CD4-positive, alpha-beta T cell treated with Interferon gamma for 1 hour (primary cell): ENCODE results near the gene SDK1.

Source experiments
- DNase-seq: peaks from one replicate; pipeline ENCODE4 v3.0.0-alpha.2; 2020

The SDK1 gene

DNA sequence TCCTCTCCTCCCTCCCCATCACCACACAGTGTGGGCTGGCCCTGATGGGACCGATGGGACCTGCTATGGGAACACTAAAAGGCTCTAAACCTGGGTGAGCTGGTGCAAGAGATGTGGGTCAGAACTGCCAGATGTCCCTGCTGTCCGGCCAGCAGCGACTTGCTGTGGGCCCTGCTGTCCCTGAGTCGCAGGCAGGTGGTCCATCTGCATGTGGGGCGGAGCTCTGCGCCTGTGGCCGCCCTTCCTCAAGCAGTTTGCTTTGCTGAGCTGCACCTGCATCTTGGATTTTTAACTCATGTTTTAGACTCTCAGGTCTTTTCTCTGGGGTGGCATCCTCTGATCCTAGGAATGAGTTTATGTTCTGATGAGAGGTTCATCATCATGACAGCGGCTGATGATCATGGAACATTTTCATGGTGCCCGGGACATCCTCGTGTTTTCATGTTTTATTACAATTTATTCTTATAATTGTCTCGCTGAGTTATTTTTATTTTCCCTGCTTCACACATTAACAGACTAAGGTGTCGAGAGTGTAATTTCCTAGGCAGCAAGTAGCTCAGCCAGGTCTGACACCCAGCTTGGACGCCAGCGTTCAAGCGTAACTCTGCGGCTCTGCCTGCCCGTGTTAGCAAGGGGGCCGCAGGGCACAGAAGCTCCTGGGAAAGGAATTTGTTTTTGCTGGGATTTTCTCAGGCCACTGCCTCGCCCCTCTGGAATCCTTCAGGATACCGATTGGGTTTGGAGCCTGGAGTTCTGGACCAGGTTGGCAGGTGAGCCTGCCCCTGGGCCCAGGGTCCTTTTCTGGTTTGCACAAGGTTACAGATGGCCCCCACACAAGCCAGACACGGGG, 765.8 kb downstream of the SDK1 start:
- no peak for DNase-seq

DNA sequence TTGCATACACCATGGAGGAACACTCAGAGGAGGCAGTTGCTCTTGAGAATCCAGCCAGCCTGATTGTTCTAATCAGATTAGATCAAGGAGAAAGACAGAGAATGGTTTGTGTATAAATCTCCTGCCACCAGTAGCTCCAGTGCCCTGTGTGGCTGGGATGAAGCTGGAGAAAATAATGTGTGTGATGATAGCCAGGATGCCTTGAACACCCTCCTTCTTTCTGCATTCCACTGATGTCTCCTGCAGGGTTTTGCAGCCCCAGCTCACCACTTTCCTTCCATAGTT, 766.4 kb downstream of the SDK1 start:
- no peak for DNase-seq

DNA sequence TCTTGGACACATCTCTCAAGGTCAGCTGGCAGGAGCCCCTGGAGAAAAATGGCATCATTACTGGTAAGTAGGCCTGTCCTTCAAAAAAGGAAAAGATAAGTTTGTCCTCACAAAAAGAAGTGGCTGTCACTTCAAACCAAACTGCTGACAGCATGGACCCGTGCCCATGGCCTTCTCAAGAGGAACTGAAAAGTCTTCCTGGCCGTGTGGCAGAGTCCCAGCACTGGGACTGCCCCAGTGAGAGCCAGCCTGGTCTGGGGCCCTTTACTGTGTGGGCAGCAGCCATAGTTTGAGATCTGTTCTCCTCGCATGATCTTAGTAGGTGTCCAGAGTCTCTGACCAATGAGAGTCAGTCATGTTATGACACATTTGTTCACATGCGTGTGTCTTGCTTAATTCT, 766.8 kb downstream of the SDK1 start:
- DNase-seq, result no peak

DNA sequence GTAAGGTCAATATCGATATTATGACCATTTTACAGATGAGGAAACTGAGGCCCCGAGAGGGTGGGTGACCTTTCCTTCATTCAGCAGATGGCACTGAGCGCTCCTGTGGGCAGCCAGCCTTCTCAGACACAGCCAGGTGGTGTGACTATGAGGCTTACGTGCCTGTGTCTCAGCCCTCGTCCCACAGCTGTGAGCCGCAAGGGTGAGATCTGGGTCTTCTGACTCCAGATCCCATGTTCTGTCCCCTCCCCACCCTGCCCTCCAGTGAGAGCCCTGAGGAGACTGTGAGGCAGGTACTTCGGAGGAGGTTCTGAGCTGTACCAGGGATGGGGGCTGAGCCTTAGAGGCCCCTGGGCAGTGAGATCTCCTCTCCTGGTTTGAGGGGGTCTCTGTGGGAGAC, 767.2 kb downstream of the SDK1 start:
- DNase-seq, result no peak

DNA sequence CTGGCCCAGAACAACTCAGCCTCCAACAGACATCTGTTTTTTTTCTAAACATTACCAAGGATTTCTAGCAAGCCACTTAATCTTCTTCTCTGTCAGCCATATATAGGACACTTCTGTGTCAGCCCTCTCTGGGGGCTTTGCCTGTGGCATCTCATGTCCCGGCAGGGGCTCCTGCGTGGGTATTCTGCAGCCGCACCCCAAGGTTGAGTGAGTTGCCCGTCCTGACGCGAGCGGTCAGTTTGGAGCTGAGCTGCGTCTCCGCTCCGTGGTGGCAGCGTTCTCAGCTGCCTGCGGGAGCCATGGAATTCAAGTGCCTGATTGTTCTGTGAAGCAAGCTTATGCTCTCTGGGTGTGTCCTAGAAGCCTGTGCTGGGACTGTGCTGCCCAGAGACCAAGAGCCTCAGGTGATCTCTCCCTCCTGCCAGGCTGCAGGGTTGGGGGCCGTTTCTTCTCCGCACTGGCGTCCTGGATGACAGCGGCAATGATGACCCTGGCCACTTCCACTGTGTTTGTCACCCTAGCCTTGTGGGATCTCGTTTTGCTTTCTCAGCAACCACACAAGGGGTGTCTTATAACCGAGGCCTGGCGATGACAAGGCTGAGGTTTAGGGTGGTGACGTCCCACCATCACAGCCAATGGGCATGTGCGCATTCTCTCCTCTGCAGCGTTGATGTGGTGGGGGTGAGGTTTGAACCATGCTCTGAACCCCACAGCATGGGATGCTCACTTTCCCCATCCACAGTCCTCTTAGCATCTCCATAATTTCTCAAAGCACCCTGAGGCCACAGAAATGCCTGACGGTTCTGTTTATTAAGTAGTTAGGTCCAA, 768.4 kb downstream of the SDK1 start:
- no peak for DNase-seq

DNA sequence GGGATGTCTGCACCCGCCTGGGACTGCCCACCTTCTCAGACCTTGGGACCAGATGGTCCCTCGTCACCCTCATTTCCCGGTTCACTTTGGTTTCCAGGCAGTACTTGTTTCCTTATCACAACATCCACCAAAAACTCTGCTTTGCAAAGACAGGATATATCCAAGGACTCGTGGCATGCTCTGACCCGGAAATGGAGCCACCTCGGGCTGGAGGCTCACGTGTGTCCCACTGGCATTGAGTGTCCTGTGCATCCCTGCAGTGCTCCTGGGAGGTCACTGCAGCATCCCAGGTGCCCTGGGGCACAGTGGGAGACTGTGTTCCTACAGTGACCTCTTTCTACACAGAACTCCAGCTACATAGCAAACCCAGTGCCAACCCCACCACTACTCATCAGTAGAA, 769.2 kb downstream of the SDK1 start:
- DNase-seq, result no peak

DNA sequence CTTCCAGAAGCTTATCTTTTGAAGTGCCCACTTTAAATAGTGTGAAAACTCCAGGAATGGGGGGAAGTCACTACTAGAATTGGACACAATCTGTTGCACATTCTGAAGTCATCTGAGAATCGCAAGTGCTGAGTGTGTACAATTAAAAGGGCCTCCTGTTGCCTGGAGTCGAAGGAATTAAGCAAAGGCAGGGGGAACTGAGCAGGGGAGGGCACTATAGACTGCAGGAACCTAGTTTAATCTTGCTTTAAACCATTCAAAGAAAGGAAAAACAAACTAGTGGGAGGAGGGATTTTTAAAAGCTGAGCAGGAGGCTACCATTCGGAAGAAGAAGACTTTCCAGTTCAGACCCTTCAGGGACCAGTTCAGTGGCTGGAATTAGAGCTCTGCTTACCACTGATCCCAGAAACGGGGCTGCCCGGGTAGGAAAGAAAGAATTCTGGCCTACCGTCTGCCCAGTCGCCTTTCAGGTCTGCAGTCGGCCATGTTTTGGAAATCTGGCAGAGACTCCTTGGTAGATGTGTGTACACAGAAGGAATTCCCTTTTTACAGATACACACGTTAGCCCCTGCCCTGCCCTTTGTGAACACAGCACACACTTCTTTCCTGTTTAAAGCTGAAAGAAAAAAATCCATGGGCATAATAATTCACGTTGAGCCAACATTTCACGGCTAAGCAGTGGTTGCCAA, 770.5 kb downstream of the SDK1 start:
- DNase-seq, result no peak

DNA sequence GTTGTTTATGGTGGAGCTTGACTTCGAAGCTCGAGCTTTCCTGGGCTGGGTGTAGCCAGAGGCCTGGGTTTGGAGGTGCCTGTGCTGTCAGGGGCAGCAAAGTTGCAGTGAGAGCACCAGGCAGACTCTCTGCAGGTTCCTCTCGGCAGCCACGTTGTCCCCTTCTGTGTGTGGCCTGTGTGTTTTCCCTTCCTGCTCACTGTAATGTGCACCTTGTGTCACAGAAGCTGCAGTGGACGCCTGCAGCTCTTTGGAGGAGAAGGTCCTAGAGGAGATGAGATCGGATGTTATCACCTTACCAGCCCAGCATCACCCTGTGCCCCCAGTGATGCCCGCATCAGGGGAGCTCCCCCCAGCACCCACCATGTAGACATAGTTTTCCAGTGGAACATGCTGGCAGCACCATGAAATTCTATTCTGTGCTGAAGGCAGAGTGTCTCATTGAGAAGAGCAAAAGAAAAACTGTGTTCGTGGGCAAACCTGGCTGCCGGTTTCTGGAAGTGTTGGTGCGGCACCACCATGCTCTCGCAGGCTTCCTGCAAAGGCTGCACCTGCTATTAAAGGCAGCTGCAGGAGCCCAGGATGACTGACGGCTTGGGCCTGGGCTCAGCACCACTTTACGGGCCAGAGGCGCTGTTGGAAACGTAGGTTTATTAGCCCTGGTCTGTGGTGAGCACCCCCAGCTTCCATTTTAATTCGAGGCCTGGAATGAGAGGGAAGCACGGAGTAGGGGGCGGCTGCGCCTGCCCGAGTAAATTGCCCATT, 771.3 kb downstream of the SDK1 start:
- no peak for DNase-seq

DNA sequence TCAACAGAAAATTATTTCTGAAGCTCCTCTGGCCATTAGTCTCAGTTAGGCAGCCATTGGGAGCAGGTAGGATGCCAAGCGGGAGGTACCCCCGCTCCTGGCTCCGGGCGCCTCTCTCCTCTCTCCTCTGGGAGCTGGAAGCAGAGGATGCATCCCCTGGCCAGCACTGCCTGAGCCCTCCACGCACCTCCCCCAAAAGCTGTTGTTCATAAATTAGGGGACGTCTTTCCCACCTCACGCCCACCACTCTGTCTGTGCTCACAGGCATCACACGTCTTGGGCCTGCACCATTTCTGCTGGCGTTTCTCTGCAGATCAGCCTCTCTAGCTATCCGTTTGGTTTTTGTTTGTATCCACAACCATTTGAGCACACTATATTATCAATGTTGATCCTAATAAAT, 772.0 kb downstream of the SDK1 start:
- no peak for DNase-seq

DNA sequence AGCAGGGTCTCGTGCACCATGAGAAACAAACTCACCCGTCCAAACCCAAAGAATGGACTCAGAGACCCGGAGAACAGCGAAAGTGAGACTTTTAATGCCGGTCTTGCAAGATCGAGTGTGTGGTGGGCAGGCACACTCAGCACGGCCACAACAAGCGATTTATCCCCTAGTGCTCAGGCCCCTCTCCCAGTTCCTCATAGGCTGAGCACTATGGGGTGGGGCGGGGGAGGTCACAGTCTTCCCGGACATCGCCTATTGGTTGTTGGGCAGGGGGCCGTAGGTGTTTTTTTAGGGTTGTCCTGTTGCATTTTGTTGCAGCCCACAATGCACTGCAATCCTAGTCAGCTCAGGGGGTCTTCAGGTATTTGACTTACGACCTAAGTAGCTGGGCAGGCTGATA, 772.7 kb downstream of the SDK1 start:
- no peak for DNase-seq

DNA sequence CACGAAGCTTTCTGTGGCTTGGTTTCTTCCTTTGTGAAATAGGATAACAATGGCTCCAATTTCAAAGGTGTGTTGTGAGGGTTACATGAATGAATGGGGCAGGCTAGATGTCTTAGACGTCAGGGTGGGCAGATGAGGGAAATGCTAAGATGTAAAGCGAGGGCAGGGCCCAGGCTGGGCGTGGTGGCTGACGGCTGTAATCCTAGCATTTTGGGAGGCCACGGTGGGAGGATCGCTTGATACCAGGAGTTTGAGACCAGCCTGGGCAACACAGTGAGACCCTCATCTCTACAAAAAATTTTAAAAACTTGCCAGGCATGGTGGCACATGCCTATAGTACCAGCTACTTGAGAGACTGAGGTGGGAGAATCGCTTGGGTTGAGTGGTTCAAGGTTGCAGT, 773.4 kb downstream of the SDK1 start:
- DNase-seq, result no peak

DNA sequence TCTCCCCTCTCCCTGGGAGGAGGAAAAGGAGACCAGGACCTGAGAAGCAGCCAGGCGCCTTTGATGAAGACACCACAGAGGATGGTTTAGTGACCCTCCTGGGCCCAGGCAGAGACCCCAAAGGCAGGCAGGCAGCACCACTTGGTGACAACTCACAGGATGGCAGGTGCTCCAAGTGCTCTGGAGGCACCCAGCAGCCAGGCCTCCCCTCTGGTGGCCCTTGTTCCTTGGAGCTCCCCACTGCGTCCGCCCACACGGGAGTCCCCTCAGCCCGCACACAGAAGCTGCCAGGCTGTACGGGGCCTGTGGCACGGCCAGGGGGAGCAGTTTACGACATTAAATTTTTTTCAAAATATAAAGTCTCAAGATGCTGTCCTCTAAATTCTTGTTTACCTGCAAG, 773.9 kb downstream of the SDK1 start:
- no peak for DNase-seq

DNA sequence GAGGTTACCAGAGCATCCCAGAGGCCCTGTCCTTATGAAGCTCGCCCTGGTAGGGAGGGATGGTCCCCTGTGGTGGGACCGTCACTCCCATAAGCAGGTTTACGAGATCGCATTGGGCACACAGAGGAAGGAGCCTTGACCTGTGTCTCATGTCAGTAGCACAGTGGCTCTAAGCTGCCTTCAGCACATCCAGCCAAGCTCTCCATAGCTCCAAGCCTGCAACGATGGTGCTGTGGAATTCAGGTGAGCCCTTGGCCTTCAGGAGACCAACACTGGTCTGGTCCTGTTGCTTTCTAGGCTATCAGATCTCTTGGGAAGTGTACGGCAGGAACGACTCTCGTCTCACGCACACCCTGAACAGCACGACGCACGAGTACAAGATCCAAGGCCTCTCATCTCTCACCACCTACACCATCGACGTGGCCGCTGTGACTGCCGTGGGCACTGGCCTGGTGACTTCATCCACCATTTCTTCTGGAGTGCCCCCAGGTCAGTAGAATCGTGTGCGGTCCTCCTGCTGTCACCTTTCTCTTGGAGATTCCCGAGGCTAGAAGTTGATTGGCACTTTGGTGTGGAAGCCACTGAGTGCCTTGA, 775.7 kb downstream of the SDK1 start:
- no peak for DNase-seq

DNA sequence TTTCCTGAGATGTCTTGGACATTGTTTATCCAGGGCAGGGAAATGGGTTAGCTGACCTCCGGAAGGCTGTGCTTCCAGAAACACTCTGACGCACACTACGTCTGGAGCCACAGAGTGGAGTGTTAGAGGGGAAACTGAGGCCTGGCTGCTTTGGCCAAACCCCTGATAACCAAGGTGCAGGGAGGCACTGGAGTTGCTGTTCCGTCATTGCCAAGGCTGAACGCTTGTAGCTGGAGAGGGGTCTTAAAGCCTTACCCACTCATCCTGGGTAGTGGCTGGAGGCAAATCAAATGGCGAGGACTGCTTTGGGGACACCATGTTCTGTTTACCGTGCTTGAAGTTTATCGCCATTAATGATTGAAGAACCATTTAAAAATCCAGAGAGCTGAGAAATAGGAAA, 776.9 kb downstream of the SDK1 start:
- no peak for DNase-seq

DNA sequence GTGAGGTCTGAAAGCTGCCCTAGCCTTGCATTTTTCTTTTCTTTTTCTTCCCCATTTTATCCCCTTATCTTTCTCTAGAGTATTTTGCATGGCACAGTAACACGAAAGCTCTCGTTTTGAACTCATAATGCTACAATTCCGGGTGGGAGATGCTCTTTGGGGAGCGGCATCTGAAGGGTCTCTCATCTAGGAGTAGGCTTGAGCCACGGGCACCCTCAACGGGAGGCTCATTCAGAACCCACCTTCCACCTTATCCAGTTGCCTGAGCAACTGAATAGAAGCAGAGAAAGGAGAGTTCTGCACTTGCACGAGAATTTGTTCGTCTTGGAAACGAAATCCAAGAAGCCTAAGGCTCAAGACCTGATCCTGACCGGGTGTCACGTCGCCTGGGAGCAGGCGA, 777.5 kb downstream of the SDK1 start:
- DNase-seq, result no peak

DNA sequence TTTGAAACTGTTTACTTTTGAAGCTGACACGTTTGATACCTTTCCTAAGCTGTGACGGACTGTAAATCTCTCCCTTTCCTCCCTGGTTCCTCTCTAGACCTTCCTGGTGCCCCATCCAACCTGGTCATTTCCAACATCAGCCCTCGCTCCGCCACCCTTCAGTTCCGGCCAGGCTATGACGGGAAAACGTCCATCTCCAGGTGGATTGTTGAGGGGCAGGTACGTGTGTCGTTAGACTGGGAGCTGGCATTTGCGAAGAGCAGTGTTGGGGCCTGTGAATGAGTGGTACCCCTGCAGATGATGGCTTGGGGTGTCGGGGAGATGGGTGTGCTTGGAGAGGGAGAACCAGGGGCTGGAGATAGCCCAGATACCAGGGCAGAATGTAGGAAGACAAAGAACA, 778.3 kb downstream of the SDK1 start:
- no peak for DNase-seq

DNA sequence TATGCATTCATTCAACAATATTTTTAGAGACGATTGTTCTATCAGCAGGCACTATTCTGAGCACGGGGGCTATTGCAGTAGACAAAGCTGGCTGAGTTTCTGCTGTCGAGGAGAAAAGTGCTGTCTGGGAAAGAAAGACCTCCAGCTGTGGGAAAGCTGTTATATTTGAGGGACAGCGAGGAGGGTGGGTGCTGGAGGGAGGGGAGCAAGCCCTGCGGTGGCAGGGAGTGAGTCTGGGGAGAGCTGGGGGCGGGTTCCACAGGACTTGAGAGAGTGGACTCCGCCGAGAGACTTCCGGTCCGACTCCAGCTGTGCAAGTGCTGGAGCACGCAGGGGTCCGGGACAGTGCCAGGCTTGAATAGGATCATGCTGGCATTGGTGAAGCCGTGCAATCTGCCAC, 778.9 kb downstream of the SDK1 start:
- no peak for DNase-seq

DNA sequence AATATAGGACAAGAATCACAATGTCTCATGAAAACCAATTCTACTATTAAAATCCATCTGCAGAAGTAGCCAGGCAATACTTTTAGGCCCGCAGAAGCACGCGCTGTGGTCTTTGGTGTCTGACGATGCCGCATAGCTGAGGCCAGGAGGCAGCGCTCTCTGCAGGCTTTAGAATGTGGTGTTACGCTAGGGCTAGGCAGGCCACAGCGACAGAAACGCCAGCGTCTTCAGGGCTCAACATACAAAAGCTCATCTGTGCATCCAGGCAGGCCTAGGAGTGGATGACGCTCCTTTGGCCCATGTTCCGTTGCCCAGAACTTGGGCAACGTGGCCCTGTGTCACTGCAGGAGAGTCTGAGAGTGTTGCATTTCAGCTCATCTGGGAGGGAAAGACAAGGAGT, 779.9 kb downstream of the SDK1 start:
- DNase-seq, result no peak

DNA sequence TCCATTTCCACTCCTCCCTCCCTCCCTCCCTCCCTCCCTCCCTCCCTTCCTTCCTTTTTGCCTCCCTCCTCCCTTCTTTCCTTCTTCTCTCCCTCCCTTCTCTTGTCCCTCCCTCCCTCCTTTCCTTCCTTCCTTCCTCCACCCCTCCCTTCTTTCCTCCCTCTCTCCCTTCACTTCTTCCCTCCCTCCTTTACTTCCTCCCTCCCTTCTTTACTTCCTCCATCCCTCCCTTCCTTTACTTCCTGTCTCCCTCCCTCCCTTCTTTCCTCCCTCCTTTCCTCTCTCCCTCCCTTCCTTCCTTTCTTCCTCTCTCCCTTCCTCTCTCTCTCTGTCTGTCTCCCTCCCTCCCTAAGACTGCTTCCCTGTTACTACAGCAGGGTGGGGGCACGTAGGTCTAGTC, 782.5 kb downstream of the SDK1 start:
- no peak for DNase-seq

DNA sequence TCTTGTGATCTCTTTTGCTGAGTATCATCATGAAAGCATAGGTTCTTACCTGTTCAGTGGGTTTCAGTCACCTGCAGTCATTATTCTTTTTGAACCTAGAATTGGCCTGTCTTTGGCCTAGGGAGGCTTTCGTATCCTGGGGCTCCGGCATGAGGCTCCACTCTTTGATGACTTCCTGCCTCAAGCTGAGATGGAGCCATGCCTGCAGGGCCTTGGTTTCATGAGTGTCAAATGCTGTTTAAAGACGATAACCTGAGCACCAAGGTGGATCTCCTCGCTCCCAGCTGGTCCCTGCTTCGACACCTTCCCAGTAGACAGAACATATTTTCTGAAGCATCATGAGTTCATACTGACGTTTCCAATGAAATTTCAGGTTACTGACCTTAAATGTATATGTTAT, 783.2 kb downstream of the SDK1 start:
- DNase-seq, result no peak

DNA sequence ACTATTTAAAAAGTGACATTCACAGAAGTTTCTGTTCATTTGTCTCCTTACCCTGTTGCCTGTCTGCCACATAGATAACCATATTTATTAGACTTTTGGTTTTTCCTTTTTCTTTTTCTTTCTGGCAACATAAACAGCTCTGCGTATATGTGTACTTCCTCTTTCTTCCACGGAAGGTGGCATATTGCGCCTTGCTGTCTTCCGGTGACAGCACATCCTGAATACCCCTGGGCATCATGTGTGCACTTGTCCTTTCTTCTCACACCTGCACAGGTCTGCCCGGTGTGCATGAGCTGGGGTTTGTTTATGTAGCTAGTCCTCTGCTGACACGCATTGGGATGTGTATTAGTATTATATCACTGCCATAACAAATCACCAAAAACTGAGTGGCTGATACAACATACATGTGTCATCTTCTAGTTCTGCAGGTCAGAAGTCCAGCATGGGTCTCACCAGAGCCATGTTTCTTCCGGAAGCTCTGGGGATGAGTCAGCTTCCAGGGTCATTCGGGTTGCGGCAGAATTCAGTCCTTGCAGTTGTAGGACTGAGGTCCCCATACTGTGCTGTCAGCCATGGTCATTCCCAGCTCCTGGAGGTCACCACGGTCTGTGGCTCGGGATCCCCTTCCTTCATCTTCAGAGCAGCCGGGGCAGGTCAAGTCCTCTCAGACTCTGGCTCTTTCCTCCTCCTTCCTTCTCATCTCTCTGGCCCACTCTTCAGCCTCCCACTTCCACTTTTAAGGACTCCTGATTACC, 785.1 kb downstream of the SDK1 start:
- no peak for DNase-seq

DNA sequence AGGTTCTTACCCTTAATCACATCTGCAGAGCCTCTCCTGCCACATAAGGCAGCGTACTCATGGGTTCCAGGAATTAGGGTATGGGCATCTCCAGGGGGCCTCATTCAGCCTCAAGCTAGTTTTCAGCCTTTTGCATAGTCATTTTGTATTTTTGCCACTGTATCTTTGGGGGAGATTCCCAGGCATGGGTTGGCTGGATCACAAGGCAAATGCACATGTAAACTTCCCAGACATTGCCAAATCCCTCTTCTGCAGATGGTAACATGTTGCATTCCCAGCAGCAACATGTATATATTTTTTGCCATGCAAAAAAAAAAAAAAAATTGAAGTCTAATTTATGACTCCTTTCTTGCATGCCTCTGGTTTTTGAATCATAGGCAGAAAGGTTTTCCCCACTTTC, 785.7 kb downstream of the SDK1 start:
- DNase-seq, result no peak
